MV-4-11 (cell line): ENCODE data around the gene CARMIL3.
A peak's percentile ranks its signal among the peaks of the same experiment; 100 is the strongest.
"Not testable (repeated sequence)": the region's sequence is repeated elsewhere in the genome, so short reads cannot be mapped to it uniquely, and the experiment has no call there.

ENCODE experiments used
- DNase-seq: peaks from one replicate; lab custom pipeline; 2025; lab: John Stamatoyannopoulos, UW

Gene CARMIL3, protein sequence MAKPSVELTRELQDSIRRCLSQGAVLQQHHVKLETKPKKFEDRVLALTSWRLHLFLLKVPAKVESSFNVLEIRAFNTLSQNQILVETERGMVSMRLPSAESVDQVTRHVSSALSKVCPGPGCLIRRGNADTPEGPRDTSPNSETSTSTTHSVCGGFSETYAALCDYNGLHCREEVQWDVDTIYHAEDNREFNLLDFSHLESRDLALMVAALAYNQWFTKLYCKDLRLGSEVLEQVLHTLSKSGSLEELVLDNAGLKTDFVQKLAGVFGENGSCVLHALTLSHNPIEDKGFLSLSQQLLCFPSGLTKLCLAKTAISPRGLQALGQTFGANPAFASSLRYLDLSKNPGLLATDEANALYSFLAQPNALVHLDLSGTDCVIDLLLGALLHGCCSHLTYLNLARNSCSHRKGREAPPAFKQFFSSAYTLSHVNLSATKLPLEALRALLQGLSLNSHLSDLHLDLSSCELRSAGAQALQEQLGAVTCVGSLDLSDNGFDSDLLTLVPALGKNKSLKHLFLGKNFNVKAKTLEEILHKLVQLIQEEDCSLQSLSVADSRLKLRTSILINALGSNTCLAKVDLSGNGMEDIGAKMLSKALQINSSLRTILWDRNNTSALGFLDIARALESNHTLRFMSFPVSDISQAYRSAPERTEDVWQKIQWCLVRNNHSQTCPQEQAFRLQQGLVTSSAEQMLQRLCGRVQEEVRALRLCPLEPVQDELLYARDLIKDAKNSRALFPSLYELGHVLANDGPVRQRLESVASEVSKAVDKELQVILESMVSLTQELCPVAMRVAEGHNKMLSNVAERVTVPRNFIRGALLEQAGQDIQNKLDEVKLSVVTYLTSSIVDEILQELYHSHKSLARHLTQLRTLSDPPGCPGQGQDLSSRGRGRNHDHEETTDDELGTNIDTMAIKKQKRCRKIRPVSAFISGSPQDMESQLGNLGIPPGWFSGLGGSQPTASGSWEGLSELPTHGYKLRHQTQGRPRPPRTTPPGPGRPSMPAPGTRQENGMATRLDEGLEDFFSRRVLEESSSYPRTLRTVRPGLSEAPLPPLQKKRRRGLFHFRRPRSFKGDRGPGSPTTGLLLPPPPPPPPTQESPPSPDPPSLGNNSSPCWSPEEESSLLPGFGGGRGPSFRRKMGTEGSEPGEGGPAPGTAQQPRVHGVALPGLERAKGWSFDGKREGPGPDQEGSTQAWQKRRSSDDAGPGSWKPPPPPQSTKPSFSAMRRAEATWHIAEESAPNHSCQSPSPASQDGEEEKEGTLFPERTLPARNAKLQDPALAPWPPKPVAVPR (N-terminal part only)

DNA sequence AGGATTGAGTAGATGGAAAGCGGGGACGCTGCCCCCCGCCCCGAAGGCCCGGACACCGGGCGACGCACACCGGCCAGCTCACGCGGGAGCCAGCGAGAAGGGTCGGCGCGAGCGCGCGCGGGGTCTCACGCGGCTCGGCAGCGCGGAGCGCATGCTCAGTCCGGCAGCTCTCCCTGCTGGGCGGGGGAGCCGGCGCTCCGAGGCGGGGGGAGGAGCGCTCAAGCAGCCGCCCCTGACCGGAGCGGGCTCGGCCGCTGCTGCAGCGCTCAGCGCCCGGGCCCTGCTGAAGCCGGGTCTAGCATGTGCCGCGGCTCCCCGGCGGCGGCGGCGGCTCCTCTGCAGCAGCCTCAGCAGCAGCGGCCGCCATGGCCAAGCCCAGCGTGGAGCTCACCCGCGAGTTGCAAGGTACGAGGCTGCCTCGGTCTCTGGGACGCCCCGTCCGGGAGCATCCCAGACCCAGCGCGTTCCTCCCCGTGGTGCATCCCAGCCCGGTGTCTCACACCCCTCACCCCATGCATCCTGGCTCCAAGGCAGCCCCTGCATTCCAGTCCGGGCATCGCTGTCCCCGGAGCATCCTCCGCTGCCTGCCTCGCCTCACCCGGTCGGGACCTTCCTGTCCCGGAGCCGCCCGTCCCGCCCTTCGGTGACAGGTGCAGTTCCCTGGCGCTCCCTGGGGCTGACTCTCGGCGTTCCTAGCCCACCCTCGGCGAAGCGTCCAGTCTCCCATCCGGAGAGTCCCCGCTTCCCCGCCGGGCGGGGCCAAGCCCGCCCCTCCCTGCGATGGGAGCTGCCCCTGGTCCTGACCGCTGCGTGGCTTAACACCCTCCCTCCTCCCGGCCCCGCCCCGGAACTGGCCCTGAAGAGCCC, at the start of gene CARMIL3:
CARMIL3 (plus strand) TSS at position 221 of the 867 bp plus-strand sequence; CDS start at position 366, 145 bp downstream.
- no peak for DNase-seq

DNA sequence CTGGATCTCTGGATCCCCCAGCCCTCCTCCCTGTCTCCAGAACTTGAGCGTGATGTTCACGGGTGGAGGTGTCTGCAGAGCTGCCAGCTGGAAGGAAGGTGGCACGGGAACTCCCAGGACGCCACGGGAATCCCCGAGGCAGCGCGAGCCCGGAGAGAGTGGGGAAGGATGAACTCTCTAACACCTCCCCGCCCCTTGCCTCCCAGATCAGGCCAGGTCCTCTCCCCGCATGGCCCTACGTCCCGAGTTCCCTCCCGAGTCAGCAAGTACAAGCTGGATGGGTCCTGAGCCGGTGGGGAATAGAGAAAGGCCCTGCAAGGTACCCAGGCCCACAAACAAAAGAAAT, 45.4 kb upstream of the CARMIL3 start:
- not testable (repeated sequence) for DNase-seq

DNA sequence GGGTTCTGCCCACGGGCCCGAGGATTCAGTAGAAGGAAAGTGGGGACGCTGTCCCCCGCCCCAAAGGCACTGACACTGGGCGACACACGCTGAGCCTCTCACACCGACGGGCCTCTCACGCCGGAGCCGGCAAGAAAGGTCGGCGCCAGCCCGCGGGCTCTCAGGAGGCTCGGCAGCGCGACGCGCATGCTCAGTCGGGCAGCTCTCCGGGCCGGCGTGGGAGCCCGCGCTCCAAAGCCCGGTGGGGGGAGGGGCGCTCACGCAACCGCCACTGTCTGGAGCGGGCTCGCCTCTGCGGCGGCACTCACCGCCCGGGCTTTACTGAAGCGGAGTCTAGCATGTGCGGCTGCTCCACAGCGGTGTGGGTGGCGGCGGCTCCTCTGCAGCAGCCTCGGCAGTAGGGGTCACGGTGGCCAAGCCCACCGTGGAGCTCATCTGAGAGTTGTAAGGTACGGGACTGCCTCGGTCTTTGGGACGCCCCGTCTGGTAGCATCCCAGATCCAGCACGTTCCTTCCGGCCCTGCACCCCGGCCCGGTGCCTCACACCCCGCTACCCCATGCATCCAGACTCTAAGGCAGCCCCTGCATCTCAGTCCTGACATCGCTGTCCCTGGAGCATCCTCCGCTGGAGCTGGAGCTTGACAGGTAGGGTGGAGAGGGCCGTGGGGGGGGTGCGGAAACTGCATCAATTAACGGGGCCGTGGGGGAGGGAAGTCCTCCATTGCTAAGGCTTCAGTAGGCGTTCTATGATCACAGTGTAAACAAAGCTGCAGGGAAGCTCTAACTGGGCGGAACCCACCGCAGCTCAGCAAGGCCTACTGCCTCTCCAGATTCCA, 44.8 kb upstream of the CARMIL3 start:
- peak; percentile 0 for DNase-seq

DNA sequence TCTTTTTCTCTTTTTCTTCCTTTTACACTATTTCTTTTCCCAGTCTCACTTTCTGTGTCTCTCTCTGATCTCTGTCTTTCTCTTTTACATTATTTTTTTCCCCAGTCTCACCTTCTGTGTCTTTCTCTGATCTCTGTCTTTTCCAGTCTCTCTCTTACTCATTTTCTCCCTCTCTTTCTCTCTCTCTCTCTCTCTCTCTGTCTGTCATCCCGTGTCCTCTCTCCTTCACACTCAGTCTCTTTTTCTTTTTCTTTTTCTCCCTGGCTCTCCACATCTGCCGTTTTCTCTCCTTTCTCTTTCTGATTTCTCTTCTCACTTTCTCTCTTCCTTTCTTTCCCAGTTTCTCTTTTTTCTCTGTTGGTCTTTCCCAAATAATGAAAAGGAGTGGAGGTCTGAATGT, 40.8 kb upstream of the CARMIL3 start:
- DNase-seq: no peak

DNA sequence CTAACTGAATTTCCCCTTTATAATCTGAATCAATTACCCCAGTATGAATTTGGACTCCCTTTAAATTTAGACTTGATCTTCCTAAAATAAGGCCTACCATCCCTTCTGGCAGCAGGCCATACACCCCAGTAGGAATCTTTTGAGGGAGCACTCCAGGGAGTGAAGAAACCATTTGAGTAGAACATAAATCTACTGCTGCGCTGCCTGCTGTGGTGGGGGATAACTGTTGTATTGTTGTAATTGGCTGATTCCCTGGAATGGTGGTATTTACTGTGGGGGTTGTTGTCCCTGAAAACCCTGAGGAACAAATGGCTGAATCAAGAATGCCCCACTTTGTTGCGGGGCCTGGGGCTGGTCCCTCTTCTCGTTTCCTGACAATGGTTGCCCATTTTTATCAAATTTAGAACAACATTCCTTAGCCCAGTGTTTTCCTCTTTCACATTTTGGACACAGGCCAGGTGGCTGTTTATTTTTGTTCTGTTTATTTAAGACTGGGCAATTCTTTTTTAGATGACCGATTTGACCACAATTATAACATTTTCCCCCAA, 39.0 kb upstream of the CARMIL3 start:
- DNase-seq: not testable (repeated sequence)

DNA sequence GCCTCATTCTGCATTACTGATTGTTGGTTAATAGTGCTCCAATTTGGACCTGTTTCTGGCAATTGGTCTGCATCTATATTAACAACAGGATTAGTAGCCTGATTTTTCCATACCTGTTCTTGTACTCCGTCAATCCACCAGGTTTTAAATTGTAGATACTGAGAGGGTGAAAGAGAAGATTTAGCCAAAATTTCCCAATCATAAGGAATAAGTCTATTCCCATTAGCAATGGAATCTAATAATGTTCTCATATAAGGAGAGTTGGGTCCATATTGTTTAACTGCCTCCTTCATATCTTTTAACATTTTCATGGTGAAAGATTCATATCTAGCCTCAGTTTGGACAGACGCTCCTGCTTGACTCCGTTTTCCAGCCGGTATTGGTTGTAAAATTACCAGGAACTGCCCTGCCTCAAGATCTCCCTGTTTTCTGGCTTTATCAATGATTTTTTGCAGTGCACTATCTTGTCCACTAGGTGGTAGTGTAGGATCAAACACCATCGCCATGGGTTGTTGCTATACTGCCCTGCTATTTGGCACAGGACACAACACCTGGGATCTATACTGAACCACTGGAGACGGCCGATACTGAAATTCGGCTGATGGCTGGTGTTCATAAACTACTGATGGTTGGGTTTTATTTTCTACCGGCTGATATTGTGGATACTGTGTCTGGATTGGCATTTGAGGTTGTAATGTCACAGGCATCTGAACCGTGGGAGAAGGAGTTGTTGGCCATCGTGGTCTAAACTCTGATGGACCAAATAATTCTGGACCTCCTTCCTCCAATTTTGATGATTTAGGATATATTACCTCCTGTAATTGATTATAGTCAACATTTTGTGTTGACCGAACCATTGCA, 37.9 kb upstream of the CARMIL3 start:
- peak; percentile 52 for DNase-seq

DNA sequence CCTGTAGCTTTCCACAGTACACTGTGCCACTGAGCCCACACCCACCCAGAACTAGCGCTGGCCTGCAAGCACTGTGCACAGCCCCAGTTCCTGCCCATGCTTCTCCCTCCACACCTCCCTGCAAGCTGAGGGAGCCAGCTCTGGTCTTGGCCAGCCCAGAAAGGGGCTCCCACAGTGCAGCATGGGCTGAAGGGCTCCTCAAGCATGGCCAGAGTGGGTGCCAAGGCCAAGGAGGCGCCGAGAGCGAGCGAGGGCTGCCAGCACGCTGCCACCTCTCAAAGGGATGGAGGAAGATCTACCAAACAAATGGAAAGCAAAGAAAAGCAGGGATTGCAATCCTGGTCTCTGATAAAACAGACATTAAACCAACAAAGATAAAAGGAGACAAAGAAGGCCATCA, 36.1 kb upstream of the CARMIL3 start:
- not testable (repeated sequence) for DNase-seq

DNA sequence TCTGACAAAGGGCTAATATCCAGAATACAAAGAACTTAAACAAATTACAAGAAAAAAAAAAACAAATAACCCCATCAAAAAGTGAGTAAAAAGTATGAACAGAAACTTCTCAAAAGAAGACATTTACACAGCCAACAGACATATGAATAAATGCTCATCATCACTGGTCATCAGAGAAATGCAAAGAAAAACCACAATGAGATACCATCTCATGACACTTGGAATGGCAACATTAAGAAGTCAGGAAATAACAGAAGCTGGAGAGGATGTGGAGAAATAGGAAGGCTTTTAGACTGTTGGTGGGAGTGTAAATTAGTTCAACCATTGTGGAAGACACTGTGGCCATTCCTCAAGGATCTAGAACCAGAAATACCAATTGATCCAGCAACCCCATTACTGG, 32.8 kb upstream of the CARMIL3 start:
- DNase-seq: not testable (repeated sequence)

DNA sequence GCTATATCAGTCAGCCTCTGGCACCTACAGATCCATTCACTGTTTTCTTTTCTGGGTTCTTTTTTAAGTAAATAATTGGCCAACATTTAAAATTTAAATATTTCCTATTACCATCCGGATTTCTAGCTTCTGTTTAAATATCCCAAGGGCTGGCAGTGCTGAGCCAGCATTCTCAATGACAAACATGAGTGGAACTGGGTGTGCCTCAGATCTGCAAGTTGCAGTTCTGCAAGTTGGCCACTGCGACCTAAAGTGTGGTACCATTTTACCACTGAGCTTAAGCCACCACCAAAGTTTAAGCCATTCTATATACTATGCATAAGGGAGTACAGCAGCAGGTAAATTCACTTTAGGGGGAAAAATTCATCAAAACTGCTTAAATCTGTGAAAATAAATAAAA, 31.9 kb upstream of the CARMIL3 start:
- DNase-seq: peak; percentile 29

DNA sequence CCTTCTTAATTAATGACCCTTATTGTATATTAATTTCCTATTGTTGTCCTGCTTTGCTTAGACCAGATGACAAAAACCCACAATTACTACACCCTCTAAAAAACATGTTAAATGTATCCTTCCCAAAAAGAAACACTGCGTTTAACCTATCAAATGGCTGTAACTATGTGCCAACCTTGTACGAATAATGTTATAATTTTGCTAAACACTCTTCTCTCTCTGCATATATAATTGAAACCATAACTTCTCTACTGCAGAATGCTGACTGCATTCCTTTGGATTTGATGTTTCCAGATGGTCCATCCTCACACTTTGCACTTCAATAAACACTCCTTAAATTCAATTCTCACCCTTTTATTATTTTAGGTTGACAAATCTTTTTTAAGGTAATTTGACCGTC, 31.3 kb upstream of the CARMIL3 start:
- not testable (repeated sequence) for DNase-seq

DNA sequence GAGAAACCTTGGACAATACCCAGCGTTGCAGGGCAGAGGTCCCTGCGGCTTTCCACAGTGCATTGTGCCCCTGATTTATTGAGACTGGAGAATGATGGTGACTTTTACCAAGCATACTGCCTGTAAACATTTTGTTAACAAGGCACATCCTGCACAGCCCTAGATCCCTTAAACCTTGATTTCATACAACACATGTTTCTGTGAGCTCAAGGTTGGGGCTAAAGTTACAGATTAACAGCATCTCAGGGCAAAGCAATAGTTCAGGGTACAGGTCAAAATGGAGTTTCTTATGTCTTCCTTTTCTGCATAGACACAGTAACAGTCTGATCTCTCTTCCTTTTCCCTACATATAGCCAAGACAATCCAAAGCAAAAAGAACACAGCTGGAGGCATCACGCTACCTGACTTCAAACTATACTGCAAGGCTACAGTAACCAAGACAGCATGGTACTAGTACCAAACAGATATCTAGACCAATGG, 26.8 kb upstream of the CARMIL3 start:
- DNase-seq: not testable (repeated sequence)

DNA sequence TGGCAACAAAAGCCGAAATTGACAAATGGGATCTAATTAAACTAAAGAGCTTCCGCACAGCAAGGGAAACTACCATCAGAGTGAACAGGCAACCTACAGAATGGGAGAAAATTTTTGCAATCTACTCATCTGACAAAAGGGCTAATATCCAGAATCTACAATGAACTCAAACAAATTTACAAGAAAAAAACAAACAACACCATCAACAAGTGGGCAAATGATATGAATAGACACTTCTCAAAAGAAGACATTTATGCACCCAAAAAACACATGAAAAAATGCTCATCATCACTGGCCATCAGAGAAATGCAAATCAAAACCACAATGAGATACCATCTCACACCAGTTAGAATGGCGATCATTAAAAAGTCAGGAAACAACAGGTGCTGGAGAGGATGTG, 22.1 kb upstream of the CARMIL3 start:
- not testable (repeated sequence) for DNase-seq

DNA sequence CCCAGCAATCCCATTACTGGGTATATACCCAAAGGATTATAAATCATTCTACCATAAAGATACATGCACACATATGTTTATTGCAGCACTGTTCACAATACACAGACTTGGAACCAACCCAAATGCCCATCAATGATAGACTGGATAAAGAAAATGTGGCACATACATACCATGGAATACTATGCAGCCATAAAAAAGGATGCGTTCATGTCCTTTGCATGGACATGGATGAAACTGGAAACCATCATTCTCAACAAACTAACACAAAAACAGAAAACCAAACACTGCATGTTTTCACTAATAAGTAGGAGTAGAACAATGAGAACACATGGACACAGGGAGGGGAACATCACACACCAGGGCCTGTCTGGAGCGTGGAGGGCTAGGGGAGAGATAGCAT, 20.5 kb upstream of the CARMIL3 start:
- DNase-seq: not testable (repeated sequence)

DNA sequence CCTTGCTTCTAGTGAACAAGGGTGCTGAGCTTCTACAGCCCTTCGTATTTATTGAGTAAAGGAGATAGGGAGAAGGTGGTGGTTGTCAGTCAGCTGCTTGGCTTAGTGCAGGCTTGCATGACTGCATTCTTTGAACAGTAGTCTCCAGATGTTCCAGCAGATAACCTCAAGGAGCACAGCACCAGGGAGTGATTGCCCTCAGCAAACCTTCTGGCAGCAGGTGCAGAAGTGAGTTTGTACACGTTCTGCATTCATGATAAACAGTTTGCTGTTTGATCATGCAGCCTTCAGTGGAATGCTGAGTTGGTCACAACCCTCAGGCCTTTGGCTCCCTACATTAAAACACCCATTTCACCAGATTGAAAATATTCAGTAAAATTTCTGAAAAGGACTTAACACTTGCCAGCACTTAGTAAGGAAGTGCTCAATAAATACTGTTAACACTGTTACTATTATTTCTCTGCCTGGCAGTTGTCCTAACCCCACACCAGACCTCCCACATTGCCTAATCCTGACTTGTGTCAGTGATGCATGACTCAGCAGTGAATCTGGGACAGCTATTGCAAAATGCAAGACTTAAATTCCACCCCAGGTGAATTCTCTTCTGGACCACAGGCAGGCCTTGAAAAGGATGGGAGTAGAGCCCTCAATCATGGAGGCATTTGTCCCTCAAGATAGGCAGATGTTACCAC, 18.9 kb upstream of the CARMIL3 start:
- DNase-seq: peak; percentile 93

DNA sequence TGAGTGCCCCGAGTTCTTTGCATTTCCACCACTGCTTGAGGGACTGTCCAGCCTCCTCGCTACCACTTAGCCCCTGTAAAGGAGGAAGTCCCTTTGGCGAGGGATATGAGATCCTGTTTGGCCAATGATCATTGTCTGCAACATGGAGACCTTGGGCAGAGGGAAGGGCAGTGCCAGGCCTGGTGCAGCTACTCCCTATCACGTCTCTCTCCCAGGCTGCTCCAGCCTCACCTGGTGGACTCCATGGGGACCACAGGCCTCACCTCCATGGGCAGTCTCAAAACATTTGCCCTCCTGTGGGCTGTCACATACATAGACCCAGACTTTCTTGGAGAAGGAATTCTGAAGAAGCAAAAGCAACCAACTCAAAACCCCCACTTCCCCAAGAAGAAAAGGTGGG, 16.0 kb upstream of the CARMIL3 start:
- DNase-seq: not testable (repeated sequence)

DNA sequence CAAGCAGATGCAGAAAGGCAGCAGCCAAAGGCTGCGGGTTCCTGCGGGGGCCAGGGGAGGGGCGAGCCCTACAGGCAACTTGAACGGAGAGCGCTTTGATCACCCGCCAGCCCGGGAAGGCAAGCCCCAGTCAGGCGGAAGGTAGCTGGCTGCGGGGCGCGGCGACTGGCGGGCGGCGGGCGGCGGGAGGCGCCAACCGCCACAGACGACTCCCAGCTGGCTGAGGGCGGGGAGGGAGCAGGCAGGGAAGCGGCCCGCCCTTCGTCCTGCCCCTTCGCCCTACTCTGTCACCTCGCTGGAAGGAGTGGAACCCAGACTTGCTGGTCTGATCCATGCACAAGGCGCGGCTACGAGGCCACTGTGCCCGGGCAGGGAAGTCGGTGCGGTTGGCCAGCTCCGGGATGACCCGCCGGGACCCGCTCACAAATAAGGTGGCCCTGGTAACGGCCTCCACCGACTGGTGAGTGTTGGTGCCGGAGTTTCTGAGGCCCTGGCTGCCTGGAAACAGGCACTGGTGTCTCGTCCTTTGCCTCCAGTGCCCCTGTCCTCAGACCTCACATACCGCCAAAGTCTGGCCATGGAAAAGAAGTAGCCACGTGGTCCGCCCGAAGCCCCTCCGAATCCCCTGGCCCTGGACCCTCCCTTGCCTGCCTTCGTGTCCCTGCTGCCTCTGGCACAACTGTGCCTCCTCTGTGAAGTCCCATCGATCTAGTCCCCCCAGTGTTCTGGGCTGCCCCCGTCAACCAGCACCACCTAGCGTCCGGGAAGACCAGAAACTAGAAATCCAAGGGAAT, 15.4 kb upstream of the CARMIL3 start:
- DNase-seq: peak; percentile 52

DNA sequence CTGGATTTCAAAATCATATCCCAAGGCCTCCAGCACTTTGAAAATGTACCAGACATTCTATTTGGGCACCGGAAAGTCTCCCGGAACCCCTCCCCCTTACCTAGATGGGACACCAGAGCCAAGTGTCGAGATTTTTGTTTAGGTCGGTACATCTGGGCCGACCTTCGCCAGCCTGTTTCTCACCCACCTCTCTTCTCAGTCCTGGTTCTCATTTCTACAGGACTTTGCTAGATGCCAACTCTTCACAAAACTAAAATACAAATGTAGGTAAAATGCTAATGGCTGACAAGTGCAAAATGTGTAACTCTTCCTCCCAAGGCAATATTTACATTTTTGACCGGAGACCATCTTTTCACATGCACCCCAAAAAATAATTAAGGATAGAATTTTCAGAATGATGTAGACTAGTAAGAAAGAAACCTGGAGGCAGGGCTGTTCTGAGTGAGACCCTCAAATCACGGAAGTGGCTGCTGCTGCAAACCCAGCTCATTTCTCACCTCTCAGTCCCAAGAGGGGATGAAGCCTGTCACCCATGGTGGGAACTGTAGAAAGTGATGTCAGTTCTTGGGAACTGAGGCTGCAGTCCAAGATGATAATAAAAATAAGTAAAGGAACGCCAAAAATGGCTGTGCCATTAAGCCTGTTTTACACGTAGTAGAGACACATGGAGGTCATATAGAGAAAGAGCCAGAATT, 14.7 kb upstream of the CARMIL3 start:
- not testable (repeated sequence) for DNase-seq
